Panc1 (cell line): ENCODE data around the gene SNX22. TPM values are rescaled to one million over a fixed set of nuclear protein-coding genes. Genes with fewer than 3 reads are reported as not detected.

Experiments
- ATAC-seq: fragments of 200-7000 bp; cut with Tn5 transposase; 2 replicates; pipeline ENCODE4 v1.9.1; 2020; ENCODE audit warnings: mild to moderate bottlenecking, moderate library complexity
- BruUV-seq: library from RNA; stranded (reverse); fragments of 400-500 nt; replicated peaks from 2 replicates; lab custom pipeline; 2021; lab: Mats Ljungman, UMichigan
- CTCF ChIA-PET: fragments of 300-600 bp; sonication (Branson Sonifier 250); formaldehyde crosslinking; loops from one replicate; lab custom pipeline; 2022; ENCODE audit warnings: antibody characterized with exemption; lab: Charles Lee
- POLR2A ChIA-PET: fragments of 300-600 bp; sonication (Branson Sonifier 250); formaldehyde crosslinking; loops from one replicate; lab custom pipeline; 2022; ENCODE audit warnings: antibody characterized with exemption; lab: Charles Lee
- DNase-seq: peaks from one replicate; pipeline ENCODE4 v3.0.0-alpha.2; 2010; ENCODE audit warnings: low read depth, low spot score
- H3K27ac ChIP-seq: 2 replicates; pipeline ENCODE4 v1.5.1; 2011; ENCODE audit warnings: mild to moderate bottlenecking, low read length, inconsistent platforms
- H3K27me3 ChIP-seq: fragments of 200-500 bp; sonication (Bioruptor generic); 2 replicates; pipeline ENCODE4 v1.6.0; 2014; ENCODE audit warnings: low read length, inconsistent platforms; ENCODE audit not compliant: control insufficient read depth, insufficient read depth
- H3K36me3 ChIP-seq: fragments of 200-500 bp; sonication (Bioruptor generic); 2 replicates; pipeline ENCODE4 v1.5.1; 2014; ENCODE audit warnings: inconsistent platforms, mild to moderate bottlenecking, low read length, moderate library complexity; ENCODE audit not compliant: control insufficient read depth, insufficient read depth
- H3K4me1 ChIP-seq: 2 replicates; pipeline ENCODE4 v1.5.1; 2011; ENCODE audit warnings: inconsistent platforms, mild to moderate bottlenecking, low read length, moderate library complexity; ENCODE audit not compliant: control insufficient read depth, insufficient read depth
- H3K4me3 ChIP-seq, 2 experiments: 2 replicates each; pipeline ENCODE4 v1.5.1; 2011 to 2012; ENCODE audit warnings: low read depth in 2 of 2, low read length in 2 of 2, mild to moderate bottlenecking in 2 of 2, inconsistent platforms in 1 of 2, moderate library complexity in 1 of 2
- H3K9me3 ChIP-seq: fragments of 200-500 bp; sonication (Bioruptor generic); 2 replicates; pipeline ENCODE4 v1.5.1; 2014; ENCODE audit warnings: low read depth, mild to moderate bottlenecking, inconsistent platforms, low read length, moderate library complexity; ENCODE audit not compliant: control insufficient read depth, insufficient read depth
- CTCF ChIP-seq: fragments of 450-650 bp; IDR thresholded peaks from 2 replicates; pipeline ENCODE4 v1.5.1; 2017; ENCODE audit warnings: mild to moderate bottlenecking
- POLR2AphosphoS5 ChIP-seq: IDR thresholded peaks from 2 replicates; pipeline ENCODE4 v1.6.1; 2012; ENCODE audit warnings: mild to moderate bottlenecking, low read depth, low read length, moderate library complexity
- SIN3A ChIP-seq: IDR thresholded peaks from 2 replicates; pipeline ENCODE4 v1.6.1; 2012; ENCODE audit warnings: low read depth, mild to moderate bottlenecking, low read length, moderate library complexity, borderline replicate concordance; ENCODE audit not compliant: insufficient read depth
- TCF7L2 ChIP-seq: IDR thresholded peaks from 2 replicates; pipeline ENCODE4 v1.6.1; 2011; ENCODE audit warnings: mild to moderate bottlenecking, low read depth, low read length, inconsistent platforms
- in situ Hi-C: cut with HindIII; loops from 2 replicates; pipeline ENCODE4 v1.10.0; 2016; ENCODE audit warnings: low sequenced_read_pairs, low pct_unique_long_range_greater_than_20kb
- intact Hi-C: fragments of 100-400 bp; cut with micrococcal nuclease; formaldehyde crosslinking; loops from one replicate; pipeline ENCODE4 v1.10.0; 2022; ENCODE audit not compliant: unreplicated experiment
- total RNA-seq: library from RNA; stranded (reverse); gene quantifications from one replicate; pipeline ENCODE4 v1.2.1, GENCODE V29; 2021; ENCODE audit not compliant: unreplicated experiment
- TF ChIP-seq, protein P1 (sequence below), 2 experiments: IDR thresholded peaks; 2 replicates each; pipeline ENCODE4 v1.6.1; 2011 to 2012; ENCODE audit warnings: low read depth in 2 of 2, control low read depth in 1 of 2, low read length in 1 of 2, mild to moderate bottlenecking in 1 of 2, moderate library complexity in 1 of 2; ENCODE audit not compliant: insufficient read depth in 1 of 2

Gene SNX22
- total RNA-seq, 1 experiment from 2014 or later = 2.3 TPM

DNA sequence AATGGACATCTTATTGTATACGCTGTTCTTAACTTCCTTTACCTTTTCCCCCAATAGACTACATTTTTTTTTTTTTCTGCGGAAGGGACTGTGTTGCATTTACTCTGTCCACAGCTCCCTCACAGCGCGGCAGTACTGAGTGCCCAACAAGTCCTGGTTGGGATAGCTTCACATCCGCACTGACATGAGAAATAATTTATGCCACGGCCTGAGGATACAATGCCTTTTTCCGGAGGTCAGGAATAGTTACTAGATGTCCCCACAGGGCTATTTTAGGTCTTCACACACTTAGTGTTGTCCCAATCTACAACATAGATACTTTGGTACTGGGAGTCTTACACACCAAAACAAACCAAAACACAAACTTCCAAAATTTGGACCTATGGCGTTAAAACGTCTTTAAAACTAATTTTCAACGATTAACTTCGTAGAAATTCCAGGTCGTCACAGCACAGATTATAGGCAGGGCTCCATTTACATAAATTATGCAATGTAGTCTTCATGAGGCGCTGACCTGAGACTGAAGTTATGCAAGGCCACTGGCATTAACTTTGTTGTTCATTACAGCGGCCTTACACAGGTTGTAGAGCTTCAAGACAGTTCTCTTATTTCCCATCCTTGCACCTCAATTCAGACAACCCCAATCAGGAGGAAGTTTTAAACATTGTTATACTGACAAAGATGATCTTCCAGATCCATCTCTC lies 12.3 kb downstream of the SNX22 start:
- Histone ChIP-seq H3K27me3 (no peaks in the 10 kb centered on the region), H3K36me3 (peaks cover 14% of the 10 kb centered on the region), H3K9me3 (no peaks in the 10 kb centered on the region), H3K27ac (peak overlapping the region; percentile 92), H3K4me1 (peaks cover 8% of the 10 kb centered on the region; the same call in 1 of the 2 replicates), H3K4me3 (peak overlapping the region; percentile 43 to 69)
- intact Hi-C loops = no loop called here
- CTCF ChIA-PET = interaction anchor here (0.5 to 1.0 kb wide), 6 partner anchors 8 to 512 kb away, joined by 3 to 6 read pairs (median 4); no protein-coding TSS in a partner anchor
- in situ Hi-C loops = no loop called here
- DNase-seq (no peak), ATAC-seq (peak; percentile 46)
- no peak for TF ChIP-seq CTCF
- TF ChIP-seq, protein P1, sequence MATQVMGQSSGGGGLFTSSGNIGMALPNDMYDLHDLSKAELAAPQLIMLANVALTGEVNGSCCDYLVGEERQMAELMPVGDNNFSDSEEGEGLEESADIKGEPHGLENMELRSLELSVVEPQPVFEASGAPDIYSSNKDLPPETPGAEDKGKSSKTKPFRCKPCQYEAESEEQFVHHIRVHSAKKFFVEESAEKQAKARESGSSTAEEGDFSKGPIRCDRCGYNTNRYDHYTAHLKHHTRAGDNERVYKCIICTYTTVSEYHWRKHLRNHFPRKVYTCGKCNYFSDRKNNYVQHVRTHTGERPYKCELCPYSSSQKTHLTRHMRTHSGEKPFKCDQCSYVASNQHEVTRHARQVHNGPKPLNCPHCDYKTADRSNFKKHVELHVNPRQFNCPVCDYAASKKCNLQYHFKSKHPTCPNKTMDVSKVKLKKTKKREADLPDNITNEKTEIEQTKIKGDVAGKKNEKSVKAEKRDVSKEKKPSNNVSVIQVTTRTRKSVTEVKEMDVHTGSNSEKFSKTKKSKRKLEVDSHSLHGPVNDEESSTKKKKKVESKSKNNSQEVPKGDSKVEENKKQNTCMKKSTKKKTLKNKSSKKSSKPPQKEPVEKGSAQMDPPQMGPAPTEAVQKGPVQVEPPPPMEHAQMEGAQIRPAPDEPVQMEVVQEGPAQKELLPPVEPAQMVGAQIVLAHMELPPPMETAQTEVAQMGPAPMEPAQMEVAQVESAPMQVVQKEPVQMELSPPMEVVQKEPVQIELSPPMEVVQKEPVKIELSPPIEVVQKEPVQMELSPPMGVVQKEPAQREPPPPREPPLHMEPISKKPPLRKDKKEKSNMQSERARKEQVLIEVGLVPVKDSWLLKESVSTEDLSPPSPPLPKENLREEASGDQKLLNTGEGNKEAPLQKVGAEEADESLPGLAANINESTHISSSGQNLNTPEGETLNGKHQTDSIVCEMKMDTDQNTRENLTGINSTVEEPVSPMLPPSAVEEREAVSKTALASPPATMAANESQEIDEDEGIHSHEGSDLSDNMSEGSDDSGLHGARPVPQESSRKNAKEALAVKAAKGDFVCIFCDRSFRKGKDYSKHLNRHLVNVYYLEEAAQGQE (IDR thresholded peaks at IDR 0.05; ENCODE audit: insufficient read depth in 1 of 2, low read depth in 2 of 2, low read length in 1 of 2) = no peak
- TF ChIP-seq POLR2AphosphoS5 = no peak
- no peak for TF ChIP-seq SIN3A
- no peak for TF ChIP-seq TCF7L2
- POLR2A ChIA-PET = interaction anchor here (0.8 kb wide), 1 partner anchor 8 kb away, joined by 6 read pairs; no protein-coding TSS in a partner anchor
- no TSS peak for BruUV-seq

DNA sequence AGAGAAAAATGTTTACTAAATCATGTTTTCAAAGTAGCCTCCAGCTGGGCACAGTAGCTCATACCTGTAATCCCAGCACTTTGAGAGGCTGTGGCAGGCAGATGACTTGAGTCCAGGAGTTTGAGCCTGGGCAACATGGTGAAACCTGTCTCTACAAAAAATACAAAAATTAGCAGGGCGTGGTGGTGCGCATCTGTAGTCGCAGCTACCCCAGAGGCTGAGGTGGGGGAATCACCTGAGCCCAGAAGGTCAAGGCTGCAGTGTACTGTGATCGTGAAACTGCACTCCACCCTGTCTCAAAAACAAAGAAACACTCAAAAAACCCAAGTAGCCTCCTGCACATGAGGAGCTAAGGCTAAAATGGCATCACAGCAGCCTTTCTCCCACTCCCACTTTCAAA lies 12.9 kb downstream of the SNX22 start:
- ChIA-PET CTCF (interaction anchor here (0.7 kb wide), 1 partner anchor 133 kb away, joined by 5 read pairs; no protein-coding TSS in a partner anchor), POLR2A (no interaction called here)
- intact Hi-C loops = no loop called here
- DNase-seq = no peak
- peaks cover 8% of the 10 kb centered on the region; the same call in 1 of the 2 replicates for H3K4me1 ChIP-seq
- in situ Hi-C loops = no loop called here
- H3K4me3 ChIP-seq = no peak overlapping the region
- no peaks in the 10 kb centered on the region for H3K27me3 ChIP-seq
- H3K9me3 ChIP-seq = no peaks in the 10 kb centered on the region
- no peak for TF ChIP-seq CTCF
- TF ChIP-seq SIN3A = no peak
- no peak for TF ChIP-seq POLR2AphosphoS5
- TF ChIP-seq TCF7L2 = no peak
- TF ChIP-seq, protein P1 (IDR thresholded peaks at IDR 0.05; ENCODE audit: insufficient read depth in 1 of 2, low read depth in 2 of 2, low read length in 1 of 2) = no peak
- H3K36me3 ChIP-seq = peaks cover 14% of the 10 kb centered on the region
- no peak overlapping the region; the same call in 1 of the 2 replicates for H3K27ac ChIP-seq
- ATAC-seq = no peak
- BruUV-seq = no TSS peak
